Esophagus squamous epithelium (tissue), 5 donors: ENCODE measurements around the gene RBMS3. TPM values are rescaled to one million over a fixed set of nuclear protein-coding genes. Genes with fewer than 3 reads are reported as not detected.

Source experiments
- DNase-seq: peaks from one replicate; lab custom pipeline; 2025; lab: John Stamatoyannopoulos, UW
- H3K27ac ChIP-seq, 4 donors: fragments of 200-600 bp; sonication (generic); one replicate each; pipeline ENCODE4 v1.5.1; 2016 to 2019; ENCODE audit warnings: mild to moderate bottlenecking in 1 of 4
- H3K27me3 ChIP-seq, 4 donors: fragments of 200-600 bp; sonication (generic); 1 replicate in 3 of 4; 2 replicates in 1 of 4; pipeline versions ENCODE4 v1.5.1 to v1.6.0; 2017 to 2021; ENCODE audit warnings: antibody characterized with exemption in 1 of 4
- H3K36me3 ChIP-seq, 3 donors: fragments of 200-600 bp; sonication (generic); one replicate each; pipeline ENCODE4 v1.5.1; 2016 to 2019
- H3K4me1 ChIP-seq, 3 donors: fragments of 200-600 bp; sonication (generic); one replicate each; pipeline ENCODE4 v1.5.1; 2017 to 2019
- H3K4me3 ChIP-seq, 4 donors: fragments of 200-600 bp; sonication (generic); 1 replicate in 3 of 4; 2 replicates in 1 of 4; pipeline ENCODE4 v1.5.1; 2016 to 2019; ENCODE audit warnings: mild to moderate bottlenecking in 2 of 4, moderate library complexity in 1 of 4
- H3K9me3 ChIP-seq, 3 donors: fragments of 200-600 bp; sonication (generic); one replicate each; pipeline ENCODE4 v1.5.1; 2016 to 2019
- CTCF ChIP-seq, 6 experiments: fragments of 450-650 bp in 4 of 6; fragments of 200-600 bp in 2 of 6; sonication (generic) in 2 of 6; IDR thresholded peaks; one replicate each; pipeline ENCODE4 v1.5.1; 2016 to 2019; ENCODE audit warnings: antibody characterized with exemption in 6 of 6, mild to moderate bottlenecking in 4 of 6, moderate library complexity in 4 of 6
- POLR2A ChIP-seq, 4 donors: fragments of 450-650 bp; IDR thresholded peaks; one replicate each; pipeline ENCODE4 v1.6.1; 2017; ENCODE audit warnings: antibody characterized with exemption in 4 of 4, mild to moderate bottlenecking in 4 of 4, moderate library complexity in 3 of 4
- WGBS, 2 donors: methylation state at CpG; one replicate each; pipeline ENCODE4 v1.1.5; 2018; 5-methylcytosine and 5-hydroxymethylcytosine counted together
- intact Hi-C: fragments of 100-400 bp; cut with DNase I; formaldehyde crosslinking; loops from one replicate; pipeline ENCODE4 v1.15.0; 2022
- total RNA-seq, 4 donors: library from RNA; depleted of rRNA; stranded (reverse); fragments of >200 nt; gene quantifications; one replicate each; pipeline ENCODE4 v1.1.0, GENCODE V29; 2016
- donor health status: DM: yes; HTN: yes; CAD: no.

RBMS3 gene
- total RNA-seq, 4 donors from 2014 or later: 0.57 to 35.7 (median 6.1) TPM

- no peak for TF ChIP-seq CTCF (IDR thresholded peaks at IDR 0.05)
- TF ChIP-seq POLR2A (IDR thresholded peaks at IDR 0.05): no peak
- no peak for DNase-seq
- Histone ChIP-seq H3K27me3 (no peaks in the 10 kb centered on the region), H3K9me3 (no peaks in the 10 kb centered on the region), H3K4me3 (no peak overlapping the region), H3K4me1 (no peaks in the 10 kb centered on the region), H3K27ac (no peak overlapping the region), H3K36me3 (no peaks in the 10 kb centered on the region)
- intact Hi-C loops: no loop called here
- WGBS, 2 donors: 70% methylated on average over 2 of the region's 4 CpGs; no CpG with 5 or more reads in 1 of the 2 donors
Measured at GRCh38 chr3:29240887-29241286, 40.0 kb upstream of the RBMS3 start.

GRCh38 chr3:29241855-29242254 lies 39.0 kb upstream of the RBMS3 start:
- Histone ChIP-seq H3K36me3 (no peaks in the 10 kb centered on the region), H3K4me1 (no peaks in the 10 kb centered on the region), H3K27me3 (no peaks in the 10 kb centered on the region), H3K27ac (no peak overlapping the region), H3K4me3 (no peak overlapping the region), H3K9me3 (no peaks in the 10 kb centered on the region)
- no peak for DNase-seq
- TF ChIP-seq CTCF (IDR thresholded peaks at IDR 0.05) (no peak), POLR2A (IDR thresholded peaks at IDR 0.05) (no peak)
- intact Hi-C loops: no loop called here

DNA sequence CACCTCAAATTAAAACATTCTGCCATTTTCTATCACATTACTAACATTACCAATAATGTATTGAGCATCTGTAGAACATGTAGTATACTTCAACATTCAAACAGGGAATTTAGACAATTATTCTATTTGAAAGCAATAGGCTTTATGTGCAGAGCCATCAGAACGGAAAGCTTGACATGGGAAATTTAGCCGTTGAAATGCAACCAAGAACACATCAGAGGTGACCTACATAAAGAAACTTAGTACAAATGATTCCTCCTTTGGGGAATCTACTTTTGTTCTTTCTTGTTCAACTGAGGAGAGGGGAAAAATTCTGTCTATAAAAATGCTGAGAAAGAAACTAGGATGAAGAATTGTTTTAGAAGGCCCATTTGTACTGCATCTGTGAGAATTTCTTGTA lies 38.6 kb upstream of the RBMS3 start:
- Histone ChIP-seq H3K36me3 (no peaks in the 10 kb centered on the region), H3K27me3 (no peaks in the 10 kb centered on the region), H3K4me3 (no peak overlapping the region), H3K27ac (no peak overlapping the region), H3K4me1 (no peaks in the 10 kb centered on the region), H3K9me3 (no peaks in the 10 kb centered on the region)
- 82 to 87% methylated on average over 2 of the region's 2 CpGs for WGBS, 2 donors
- DNase-seq: no peak
- no peak for TF ChIP-seq CTCF (IDR thresholded peaks at IDR 0.05)
- TF ChIP-seq POLR2A (IDR thresholded peaks at IDR 0.05): no peak
- intact Hi-C loops: no loop called here

GRCh38 chr3:29245441-29245840 lies 35.4 kb upstream of the RBMS3 start:
- H3K9me3 ChIP-seq: no peaks in the 10 kb centered on the region
- DNase-seq: no peak
- no peaks in the 10 kb centered on the region for H3K27me3 ChIP-seq
- intact Hi-C loops: no loop called here
- no peak overlapping the region for H3K27ac ChIP-seq
- no peaks in the 10 kb centered on the region for H3K36me3 ChIP-seq
- WGBS, 2 donors: 56 to 71% methylated on average over 2 of the region's 2 CpGs
- H3K4me3 ChIP-seq: no peak overlapping the region
- TF ChIP-seq CTCF (IDR thresholded peaks at IDR 0.05): no peak
- TF ChIP-seq POLR2A (IDR thresholded peaks at IDR 0.05): no peak
- no peaks in the 10 kb centered on the region for H3K4me1 ChIP-seq

GRCh38 chr3:29247088-29247745 lies 33.7 kb upstream of the RBMS3 start:
- H3K27ac ChIP-seq: no peak overlapping the region
- H3K27me3 ChIP-seq: no peaks in the 10 kb centered on the region
- H3K9me3 ChIP-seq: no peaks in the 10 kb centered on the region
- no peak overlapping the region for H3K4me3 ChIP-seq
- no peaks in the 10 kb centered on the region for H3K36me3 ChIP-seq
- WGBS, 2 donors: 86 to 92% methylated on average over 3 of the region's 3 CpGs
- TF ChIP-seq POLR2A (IDR thresholded peaks at IDR 0.05) (no peak), CTCF (IDR thresholded peaks at IDR 0.05) (no peak)
- no peaks in the 10 kb centered on the region for H3K4me1 ChIP-seq
- intact Hi-C loops: no loop called here
- DNase-seq: no peak
